GM06990 (cell line): ENCODE data around the gene TWNK.

Source experiments
- DNase-seq: peaks from one replicate; pipeline ENCODE4 v3.0.0-alpha.2; 2011; ENCODE audit not compliant: insufficient read length; ENCODE audit errors: extremely low read depth
- H3K27me3 ChIP-seq: replicated peaks from 2 replicates; pipeline ENCODE4 v1.6.0; 2011; ENCODE audit warnings: low read length; ENCODE audit not compliant: control insufficient read depth, insufficient read depth
- H3K36me3 ChIP-seq: 2 replicates; pipeline ENCODE4 v1.5.1; 2011; ENCODE audit warnings: low read length; ENCODE audit not compliant: control insufficient read depth, insufficient read depth
- H3K4me3 ChIP-seq: replicated peaks from 2 replicates; pipeline ENCODE4 v1.5.1; 2011; ENCODE audit warnings: low read depth, mild to moderate bottlenecking, control low read depth, low read length
- TF ChIP-seq, protein P1 (sequence below): IDR thresholded peaks from 2 replicates; pipeline ENCODE4 v1.5.1; 2011; ENCODE audit warnings: low read length, control low read depth, mild to moderate bottlenecking, inconsistent platforms; ENCODE audit not compliant: insufficient read depth, poor library complexity, severe bottlenecking

Gene TWNK

DNA sequence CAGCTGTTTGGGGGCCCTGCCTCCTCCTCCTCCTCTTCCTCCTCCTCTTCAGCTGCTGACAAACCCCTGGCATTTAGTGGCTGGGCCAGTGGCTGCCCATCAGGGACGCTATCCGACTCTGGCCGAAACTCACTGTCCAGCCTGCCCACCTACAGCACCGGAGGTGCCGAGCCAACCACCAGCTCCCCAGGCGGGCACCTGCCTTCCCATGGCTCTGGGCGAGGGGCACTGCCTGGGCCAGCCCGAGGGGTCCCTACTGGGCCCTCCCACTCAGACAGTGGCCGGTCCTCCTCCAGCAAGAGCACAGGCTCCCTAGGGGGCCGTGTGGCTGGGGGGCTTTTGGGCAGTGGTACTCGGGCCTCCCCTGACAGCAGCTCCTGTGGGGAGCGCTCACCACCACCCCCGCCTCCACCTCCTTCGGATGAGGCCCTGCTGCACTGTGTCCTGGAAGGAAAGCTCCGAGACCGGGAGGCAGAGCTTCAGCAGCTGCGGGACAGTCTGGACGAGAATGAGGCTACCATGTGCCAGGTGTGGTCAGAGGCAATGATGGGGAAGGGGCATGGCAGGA is 16.4 kb downstream of the TWNK start:
- TF ChIP-seq, protein P1, sequence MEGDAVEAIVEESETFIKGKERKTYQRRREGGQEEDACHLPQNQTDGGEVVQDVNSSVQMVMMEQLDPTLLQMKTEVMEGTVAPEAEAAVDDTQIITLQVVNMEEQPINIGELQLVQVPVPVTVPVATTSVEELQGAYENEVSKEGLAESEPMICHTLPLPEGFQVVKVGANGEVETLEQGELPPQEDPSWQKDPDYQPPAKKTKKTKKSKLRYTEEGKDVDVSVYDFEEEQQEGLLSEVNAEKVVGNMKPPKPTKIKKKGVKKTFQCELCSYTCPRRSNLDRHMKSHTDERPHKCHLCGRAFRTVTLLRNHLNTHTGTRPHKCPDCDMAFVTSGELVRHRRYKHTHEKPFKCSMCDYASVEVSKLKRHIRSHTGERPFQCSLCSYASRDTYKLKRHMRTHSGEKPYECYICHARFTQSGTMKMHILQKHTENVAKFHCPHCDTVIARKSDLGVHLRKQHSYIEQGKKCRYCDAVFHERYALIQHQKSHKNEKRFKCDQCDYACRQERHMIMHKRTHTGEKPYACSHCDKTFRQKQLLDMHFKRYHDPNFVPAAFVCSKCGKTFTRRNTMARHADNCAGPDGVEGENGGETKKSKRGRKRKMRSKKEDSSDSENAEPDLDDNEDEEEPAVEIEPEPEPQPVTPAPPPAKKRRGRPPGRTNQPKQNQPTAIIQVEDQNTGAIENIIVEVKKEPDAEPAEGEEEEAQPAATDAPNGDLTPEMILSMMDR: no peak
- no peak overlapping the region for H3K4me3 ChIP-seq
- DNase-seq: no peak
- peaks cover 4% of the 10 kb centered on the region for H3K36me3 ChIP-seq
- H3K27me3 ChIP-seq: no peaks in the 10 kb centered on the region

GRCh38 chr10:101005361-101005760 is 18.0 kb downstream of the TWNK start:
- no peak for DNase-seq
- H3K4me3 ChIP-seq: no peak overlapping the region
- no peaks in the 10 kb centered on the region for H3K27me3 ChIP-seq
- H3K36me3 ChIP-seq: peaks cover 4% of the 10 kb centered on the region
- TF ChIP-seq, protein P1: no peak

DNA sequence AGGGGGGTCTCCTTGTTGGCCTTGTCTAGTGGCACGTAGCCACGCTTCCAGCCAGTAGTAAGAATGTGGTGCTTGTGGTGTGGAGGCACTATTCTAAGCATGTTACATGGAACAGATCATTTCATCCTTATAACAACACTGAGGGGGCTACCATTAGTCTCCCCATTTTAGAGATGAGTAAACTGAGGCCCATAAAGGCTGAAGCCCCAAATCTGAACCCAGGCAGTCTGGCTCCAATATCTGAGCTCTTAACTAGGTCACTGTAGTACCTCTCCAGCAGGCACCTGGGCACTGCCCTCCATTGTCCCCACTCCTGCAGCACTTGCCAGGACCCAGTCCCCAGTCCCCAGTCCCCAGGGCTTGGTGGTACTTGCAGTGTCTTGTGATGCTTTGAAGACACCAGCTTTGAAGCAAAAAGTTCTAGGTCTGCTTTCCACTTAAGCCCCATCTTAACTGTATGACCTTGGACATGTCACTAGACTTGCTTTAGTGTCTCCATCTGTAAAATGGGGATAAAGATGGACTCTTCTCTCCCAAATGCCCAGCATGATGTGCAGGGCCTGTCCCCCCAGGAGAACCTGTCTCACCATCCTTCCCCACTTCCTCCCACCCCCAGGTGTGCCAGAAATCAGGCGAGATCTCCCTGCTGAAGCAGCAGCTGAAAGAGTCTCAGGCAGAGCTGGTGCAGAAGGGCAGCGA is 18.7 kb downstream of the TWNK start:
- DNase-seq: no peak
- TF ChIP-seq, protein P1: no peak
- Histone ChIP-seq H3K27me3 (no peaks in the 10 kb centered on the region), H3K36me3 (peaks cover 4% of the 10 kb centered on the region), H3K4me3 (no peak overlapping the region)

DNA sequence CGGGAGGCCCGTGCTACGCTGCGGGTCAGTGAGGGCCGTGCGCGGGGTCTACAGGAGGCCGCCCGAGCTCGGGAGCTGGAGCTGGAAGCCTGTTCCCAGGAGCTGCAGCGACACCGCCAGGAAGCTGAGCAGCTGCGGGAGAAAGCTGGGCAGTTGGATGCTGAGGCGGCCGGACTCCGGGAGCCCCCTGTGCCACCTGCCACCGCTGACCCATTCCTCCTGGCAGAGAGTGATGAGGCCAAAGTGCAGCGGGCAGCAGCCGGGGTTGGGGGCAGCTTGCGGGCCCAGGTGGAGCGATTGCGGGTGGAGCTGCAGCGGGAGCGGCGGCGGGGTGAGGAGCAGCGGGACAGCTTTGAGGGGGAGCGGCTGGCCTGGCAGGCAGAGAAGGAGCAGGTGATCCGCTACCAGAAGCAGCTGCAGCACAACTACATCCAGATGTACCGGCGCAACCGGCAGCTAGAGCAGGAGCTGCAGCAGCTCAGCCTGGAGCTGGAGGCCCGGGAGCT is 19.3 kb downstream of the TWNK start:
- TF ChIP-seq, protein P1: no peak
- Histone ChIP-seq H3K4me3 (no peak overlapping the region), H3K36me3 (peaks cover 4% of the 10 kb centered on the region), H3K27me3 (no peaks in the 10 kb centered on the region)
- no peak for DNase-seq

DNA sequence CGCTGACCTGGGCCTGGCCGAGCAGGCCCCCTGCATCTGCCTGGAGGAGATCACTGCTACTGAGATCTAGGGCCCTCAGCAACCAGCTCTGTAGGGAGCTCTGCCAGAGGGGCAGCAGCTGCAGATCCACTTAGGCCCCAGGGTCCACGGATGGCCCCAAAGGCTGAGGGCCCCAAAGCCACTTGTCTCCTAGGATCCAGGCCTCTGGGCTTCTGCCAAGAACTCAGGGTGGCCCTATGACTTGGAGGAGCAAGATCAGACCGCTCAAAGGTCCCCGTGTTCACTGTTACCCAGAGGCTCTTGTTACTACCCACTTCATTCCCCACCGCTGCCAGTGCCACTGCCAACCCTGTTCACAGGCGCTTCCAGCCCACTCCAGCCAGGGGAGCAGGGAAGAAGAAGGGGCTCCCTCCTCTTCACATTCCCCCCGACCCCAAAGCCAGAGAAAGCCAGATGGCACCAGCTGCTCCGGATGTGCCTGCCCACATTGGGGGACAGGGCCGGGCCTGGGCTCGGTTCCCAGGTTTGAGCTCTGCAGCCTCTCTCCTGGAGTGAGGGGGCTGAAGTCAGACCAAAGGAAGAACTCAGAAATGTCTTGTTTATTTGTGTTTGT is 19.9 kb downstream of the TWNK start:
- no peak for DNase-seq
- TF ChIP-seq, protein P1: no peak
- H3K4me3 ChIP-seq: no peak overlapping the region
- H3K36me3 ChIP-seq: peaks cover 4% of the 10 kb centered on the region
- H3K27me3 ChIP-seq: no peaks in the 10 kb centered on the region
